ENCODE data around the gene ZNF280A. TPM values are rescaled to one million over a fixed set of nuclear protein-coding genes. Genes with fewer than 3 reads are reported as not detected.
"Not testable (repeated sequence)": the region's sequence is repeated elsewhere in the genome, so short reads cannot be mapped to it uniquely, and the experiment has no call there.

Gene ZNF280A
- polyA plus RNA-seq, 3 donors = 0.07 TPM; not detected in 2

GRCh38 chr22:22514431-22514830, 5.6 kb downstream of the ZNF280A start:
- DNase-seq (ENCODE audit: low read depth in 3 of 3, low spot score in 2 of 3) = not testable (repeated sequence)

GRCh38 chr22:22513619-22514018, 6.5 kb downstream of the ZNF280A start:
- DNase-seq (ENCODE audit: low read depth in 3 of 3, low spot score in 2 of 3) = no peak

- DNase-seq (ENCODE audit: low read depth in 3 of 3, low spot score in 2 of 3) = no peak
These were observed 7.1 kb downstream of the ZNF280A start for GRCh38 chr22:22512951-22513350.

GRCh38 chr22:22510833-22511232, 9.2 kb downstream of the ZNF280A start:
- not testable (repeated sequence) for DNase-seq (ENCODE audit: low read depth in 3 of 3, low spot score in 2 of 3)

GRCh38 chr22:22509912-22510311, 10.2 kb downstream of the ZNF280A start:
- not testable (repeated sequence) for DNase-seq (ENCODE audit: low read depth in 3 of 3, low spot score in 2 of 3)

- DNase-seq (ENCODE audit: low read depth in 3 of 3, low spot score in 2 of 3) = peak; percentile 25 to 54 (median 44)
These were observed 11.5 kb downstream of the ZNF280A start, which contains the start of gene ZNF280B for GRCh38 chr22:22508274-22509176. Gene ZNF280B (minus strand): TSS chr22:22508742. CDS start chr22:22489398, 19,344 bp downstream.

- DNase-seq (ENCODE audit: low read depth in 3 of 3, low spot score in 2 of 3) = peak in 1 of 3 donors; percentile 3
These were observed 12.3 kb downstream of the ZNF280A start for GRCh38 chr22:22507743-22508273.

- DNase-seq (ENCODE audit: low read depth in 3 of 3, low spot score in 2 of 3) = no peak
These were observed 13.3 kb downstream of the ZNF280A start for GRCh38 chr22:22506736-22507135.

- DNase-seq (ENCODE audit: low read depth in 3 of 3, low spot score in 2 of 3) = no peak
These were observed 21.8 kb downstream of the ZNF280A start for GRCh38 chr22:22498267-22498666.

GRCh38 chr22:22491589-22491988, 28.5 kb downstream of the ZNF280A start:
- DNase-seq (ENCODE audit: low read depth in 3 of 3, low spot score in 2 of 3) = not testable (repeated sequence)

- no peak for DNase-seq (ENCODE audit: low read depth in 3 of 3, low spot score in 2 of 3)
These were observed 31.3 kb downstream of the ZNF280A start for GRCh38 chr22:22488736-22489135.

GRCh38 chr22:22487869-22488597, 32.0 kb downstream of the ZNF280A start:
- DNase-seq (ENCODE audit: low read depth in 3 of 3, low spot score in 2 of 3) = no peak

- no peak for DNase-seq (ENCODE audit: low read depth in 3 of 3, low spot score in 2 of 3)
These were observed 33.0 kb downstream of the ZNF280A start for GRCh38 chr22:22487059-22487458.

GRCh38 chr22:22486132-22486899, 33.8 kb downstream of the ZNF280A start:
- no peak for DNase-seq (ENCODE audit: low read depth in 3 of 3, low spot score in 2 of 3)

- no peak for DNase-seq (ENCODE audit: low read depth in 3 of 3, low spot score in 2 of 3)
These were observed 34.5 kb downstream of the ZNF280A start for GRCh38 chr22:22485524-22485923.

GRCh38 chr22:22484023-22484422, 36.0 kb downstream of the ZNF280A start:
- no peak for DNase-seq (ENCODE audit: low read depth in 3 of 3, low spot score in 2 of 3)

GRCh38 chr22:22480940-22481339, 39.1 kb downstream of the ZNF280A start:
- DNase-seq (ENCODE audit: low read depth in 3 of 3, low spot score in 2 of 3) = no peak

- no peak for DNase-seq (ENCODE audit: low read depth in 3 of 3, low spot score in 2 of 3)
These were observed 40.0 kb downstream of the ZNF280A start for GRCh38 chr22:22479999-22480532.

- DNase-seq (ENCODE audit: low read depth in 3 of 3, low spot score in 2 of 3) = no peak
These were observed 41.0 kb downstream of the ZNF280A start for GRCh38 chr22:22479116-22479515.

GRCh38 chr22:22478470-22478869, 41.6 kb downstream of the ZNF280A start:
- DNase-seq (ENCODE audit: low read depth in 3 of 3, low spot score in 2 of 3) = no peak
